LoVo (cell line): ENCODE data around the gene FAM120A.
"Not testable (repeated sequence)": the region's sequence is repeated elsewhere in the genome, so short reads cannot be mapped to it uniquely, and the experiment has no call there.

Experiments
- DNase-seq: peaks from one replicate; pipeline ENCODE4 v3.0.0-alpha.2; 2016; ENCODE audit warnings: low spot score

The FAM120A gene, protein sequence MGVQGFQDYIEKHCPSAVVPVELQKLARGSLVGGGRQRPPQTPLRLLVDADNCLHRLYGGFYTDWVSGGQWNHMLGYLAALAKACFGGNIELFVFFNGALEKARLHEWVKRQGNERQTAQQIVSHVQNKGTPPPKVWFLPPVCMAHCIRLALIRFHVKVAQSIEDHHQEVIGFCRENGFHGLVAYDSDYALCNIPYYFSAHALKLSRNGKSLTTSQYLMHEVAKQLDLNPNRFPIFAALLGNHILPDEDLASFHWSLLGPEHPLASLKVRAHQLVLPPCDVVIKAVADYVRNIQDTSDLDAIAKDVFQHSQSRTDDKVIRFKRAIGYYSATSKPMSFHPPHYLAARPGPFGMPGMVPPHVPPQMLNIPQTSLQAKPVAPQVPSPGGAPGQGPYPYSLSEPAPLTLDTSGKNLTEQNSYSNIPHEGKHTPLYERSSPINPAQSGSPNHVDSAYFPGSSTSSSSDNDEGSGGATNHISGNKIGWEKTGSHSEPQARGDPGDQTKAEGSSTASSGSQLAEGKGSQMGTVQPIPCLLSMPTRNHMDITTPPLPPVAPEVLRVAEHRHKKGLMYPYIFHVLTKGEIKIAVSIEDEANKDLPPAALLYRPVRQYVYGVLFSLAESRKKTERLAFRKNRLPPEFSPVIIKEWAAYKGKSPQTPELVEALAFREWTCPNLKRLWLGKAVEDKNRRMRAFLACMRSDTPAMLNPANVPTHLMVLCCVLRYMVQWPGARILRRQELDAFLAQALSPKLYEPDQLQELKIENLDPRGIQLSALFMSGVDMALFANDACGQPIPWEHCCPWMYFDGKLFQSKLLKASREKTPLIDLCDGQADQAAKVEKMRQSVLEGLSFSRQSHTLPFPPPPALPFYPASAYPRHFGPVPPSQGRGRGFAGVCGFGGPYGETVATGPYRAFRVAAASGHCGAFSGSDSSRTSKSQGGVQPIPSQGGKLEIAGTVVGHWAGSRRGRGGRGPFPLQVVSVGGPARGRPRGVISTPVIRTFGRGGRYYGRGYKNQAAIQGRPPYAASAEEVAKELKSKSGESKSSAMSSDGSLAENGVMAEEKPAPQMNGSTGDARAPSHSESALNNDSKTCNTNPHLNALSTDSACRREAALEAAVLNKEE

DNA sequence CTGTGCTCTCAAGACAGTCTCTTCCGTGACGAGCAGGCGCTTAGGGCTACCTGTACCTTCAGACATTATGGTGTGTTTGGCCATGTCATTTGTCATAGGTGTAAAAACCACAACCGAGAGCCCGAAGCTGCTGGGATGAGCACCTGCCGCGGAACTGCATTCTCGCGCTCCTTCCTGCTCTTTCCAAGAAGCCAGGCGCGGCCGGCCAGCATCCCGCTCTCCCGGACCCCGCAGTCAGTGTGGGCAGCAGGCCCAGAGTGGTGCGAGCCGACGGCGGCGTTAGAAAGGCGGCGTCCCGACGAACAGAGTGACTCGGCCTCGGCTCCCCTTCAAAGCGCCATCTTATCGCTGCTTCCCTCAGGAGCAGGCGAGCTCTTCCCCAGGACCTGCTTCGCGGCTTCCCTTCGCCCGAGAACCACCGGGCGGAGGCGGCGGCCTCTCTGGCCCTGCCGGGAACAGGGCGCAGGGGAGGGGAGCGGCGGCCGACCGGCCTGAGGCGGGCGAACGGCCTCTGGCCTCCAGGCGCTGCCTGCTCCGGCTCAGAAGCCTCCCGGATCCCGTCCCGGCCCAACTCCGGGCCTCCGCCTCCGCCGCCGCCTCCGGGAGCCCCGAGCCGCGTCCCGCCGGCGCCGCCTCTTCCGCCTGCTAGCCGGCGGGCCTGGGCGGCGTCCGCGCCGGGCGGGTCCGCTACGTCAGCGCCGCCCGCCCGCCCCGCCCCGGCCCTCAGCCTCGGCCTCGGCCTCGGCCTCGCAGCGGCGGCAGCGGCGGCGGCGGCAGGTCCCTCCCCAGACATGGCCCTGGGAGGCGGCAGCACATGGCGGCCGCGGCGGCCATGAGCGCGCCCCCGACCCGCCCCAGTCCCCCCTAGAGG is at the start of gene FAM120A:
FAM120A (plus strand) TSS at position 741 of the 871 bp plus-strand sequence. CDS start 231 bp downstream, outside the sequence.
- DNase-seq = peak; percentile 84

DNA sequence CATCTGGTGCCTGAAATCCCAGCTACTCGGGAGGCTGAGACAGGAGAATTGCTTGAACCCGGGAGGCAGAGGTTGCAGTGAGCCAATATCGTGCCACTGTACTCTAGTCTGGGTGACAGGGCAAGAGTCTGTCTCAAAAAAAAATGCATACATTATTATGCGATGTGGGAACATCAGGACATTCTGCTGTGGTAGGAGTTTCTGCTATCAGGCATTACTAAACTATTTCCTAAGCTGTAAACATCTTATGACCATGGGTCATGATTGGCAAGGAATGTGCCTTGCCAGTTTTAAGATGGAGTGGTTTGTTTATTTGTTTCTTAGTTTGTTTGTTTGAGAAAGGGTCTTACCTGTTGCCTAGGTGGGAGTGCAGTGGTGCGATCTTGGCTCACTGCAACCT is 45.1 kb upstream of the FAM120A start:
- no peak for DNase-seq

DNA sequence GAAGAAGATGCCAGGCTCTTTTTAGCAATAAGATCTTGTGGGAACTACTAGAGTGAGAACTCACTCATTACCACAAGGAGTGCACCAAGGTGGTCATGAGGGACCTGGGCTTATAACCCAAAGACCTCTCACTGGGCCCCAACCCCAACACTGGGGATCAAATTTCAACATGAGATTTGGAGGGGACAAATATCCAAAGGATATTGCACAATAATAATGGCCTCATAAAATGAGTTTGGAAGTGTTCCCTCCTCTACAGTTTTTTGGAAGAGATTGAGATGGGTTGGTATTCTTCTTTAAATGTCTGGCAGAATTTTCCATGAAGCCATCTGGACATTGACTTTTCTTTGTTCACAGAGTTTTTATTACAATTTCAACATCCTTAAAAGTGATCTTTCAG is 38.0 kb upstream of the FAM120A start:
- no peak for DNase-seq

DNA sequence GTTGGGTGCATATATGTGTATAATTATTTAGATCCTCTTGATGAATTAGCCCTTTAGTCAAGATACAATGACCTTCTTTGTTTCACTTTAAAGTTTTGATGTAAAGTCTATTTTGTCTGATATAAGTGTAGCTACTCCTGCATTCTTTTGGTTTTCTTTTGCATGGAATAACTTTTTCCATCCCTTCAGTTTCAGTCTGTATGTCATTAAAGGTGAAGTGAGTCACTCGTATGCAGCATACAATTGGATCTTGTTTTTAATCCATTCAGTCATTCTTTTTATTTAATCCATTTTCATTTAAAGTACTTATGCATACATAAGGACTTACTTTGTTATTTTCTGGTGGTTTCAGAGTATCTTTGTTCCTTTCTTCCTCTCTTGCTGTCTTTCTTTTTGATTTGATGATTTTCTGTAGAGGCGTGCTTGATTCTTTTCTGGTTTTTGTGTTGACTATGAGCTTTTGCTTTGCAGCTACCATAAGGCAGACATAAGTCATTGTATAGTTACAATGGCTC is 36.3 kb upstream of the FAM120A start:
- no peak for DNase-seq

DNA sequence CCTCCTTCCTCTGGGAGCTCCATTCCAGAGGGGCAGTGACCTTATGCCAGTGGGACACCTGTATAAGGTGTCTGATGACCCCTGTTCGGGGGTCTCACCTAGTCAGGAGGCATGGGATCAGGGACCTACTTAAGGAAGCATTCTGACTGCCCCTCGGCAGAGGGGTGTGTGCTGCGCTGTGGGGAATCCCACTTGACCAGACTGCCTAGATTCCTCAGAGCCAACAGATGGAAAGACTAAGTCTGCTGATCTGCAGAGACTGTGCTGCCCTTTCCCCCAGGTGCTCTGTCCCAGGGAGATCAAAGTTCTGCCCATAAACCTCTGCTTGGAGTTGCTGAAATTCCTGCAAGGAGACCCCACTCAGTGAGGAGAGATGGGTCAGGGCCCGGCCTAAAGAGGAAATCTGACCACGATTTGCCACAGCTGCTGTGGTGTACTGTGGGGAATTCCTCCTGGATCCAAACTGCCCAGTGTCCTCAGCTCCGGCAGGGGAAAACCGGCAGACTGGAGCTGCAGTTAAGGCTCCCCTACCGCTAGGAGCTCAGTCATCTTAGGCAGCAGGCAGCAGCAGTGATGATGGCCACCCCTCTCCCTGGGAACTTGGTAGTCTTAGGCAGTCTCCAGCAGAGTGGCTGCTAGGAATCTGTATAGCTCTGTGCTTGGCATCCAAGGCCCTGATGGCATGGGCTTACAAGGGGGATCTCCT is 34.8 kb upstream of the FAM120A start:
- no peak for DNase-seq

DNA sequence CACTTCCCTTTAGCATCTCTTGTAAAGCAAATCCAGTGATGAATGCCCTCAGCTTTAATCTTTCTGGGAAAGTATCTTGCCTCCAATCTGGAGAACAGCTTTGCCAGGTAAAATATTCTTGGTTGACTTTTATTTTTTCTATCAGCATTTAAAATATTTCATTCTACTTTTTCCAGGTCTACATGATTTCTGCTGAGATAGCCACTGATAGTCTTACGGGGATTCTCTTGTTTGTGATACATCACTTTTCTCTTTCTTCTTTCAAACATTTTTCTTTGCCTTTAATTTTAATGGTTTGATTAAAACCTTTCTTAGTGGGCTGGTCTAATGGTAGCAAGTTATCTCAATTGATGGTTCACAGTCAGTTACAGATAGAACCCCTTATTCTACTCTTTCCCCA is 33.9 kb upstream of the FAM120A start:
- no peak for DNase-seq

DNA sequence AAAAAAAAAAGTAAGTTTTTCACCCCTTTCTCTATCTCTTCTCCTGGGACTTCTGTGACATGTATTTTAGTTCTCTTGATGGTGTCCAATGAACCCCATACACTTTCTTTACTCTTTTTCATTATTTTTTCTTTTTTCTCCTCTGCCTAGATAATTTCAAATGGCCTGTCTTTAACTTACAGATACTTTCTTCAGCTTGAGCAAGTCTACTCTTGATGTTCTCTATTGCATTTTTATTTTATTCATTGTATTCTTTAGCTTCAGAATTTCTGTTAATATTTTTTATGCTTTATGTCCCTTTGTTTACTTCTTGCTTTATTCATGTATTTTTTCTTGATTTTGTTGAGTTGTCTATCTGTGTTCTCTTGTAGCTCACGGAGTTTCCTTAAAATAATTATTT is 32.5 kb upstream of the FAM120A start:
- DNase-seq = no peak

DNA sequence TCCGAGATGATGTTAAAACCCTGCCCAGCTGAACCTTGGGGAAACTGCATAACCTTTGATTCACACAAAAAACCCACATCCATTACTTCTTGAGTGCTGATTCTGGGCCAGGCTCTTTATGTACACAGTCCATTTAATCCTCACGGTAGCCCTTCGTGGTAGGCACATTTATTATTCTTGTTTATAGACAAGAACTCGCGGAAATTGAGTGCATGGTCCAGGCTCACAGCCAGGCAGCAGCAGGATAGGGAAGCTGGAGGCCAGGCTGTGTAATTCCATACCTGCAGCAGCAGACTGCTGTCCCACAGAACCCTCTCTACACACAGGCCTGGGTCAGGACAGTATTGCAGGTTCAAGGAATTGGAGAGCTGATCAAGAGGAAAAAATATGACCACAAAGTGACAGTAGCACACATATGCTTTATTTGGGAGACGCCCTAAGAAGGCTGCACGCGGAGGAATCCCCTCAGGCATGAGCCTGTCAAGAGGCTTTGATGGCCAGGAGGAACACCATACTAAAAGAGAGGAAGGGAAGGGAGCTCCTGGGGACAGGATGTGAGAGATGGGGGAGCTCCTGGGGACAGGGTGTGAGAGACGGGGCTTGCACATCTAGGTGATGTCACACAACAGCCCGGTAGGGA is 28.4 kb upstream of the FAM120A start:
- DNase-seq = no peak

DNA sequence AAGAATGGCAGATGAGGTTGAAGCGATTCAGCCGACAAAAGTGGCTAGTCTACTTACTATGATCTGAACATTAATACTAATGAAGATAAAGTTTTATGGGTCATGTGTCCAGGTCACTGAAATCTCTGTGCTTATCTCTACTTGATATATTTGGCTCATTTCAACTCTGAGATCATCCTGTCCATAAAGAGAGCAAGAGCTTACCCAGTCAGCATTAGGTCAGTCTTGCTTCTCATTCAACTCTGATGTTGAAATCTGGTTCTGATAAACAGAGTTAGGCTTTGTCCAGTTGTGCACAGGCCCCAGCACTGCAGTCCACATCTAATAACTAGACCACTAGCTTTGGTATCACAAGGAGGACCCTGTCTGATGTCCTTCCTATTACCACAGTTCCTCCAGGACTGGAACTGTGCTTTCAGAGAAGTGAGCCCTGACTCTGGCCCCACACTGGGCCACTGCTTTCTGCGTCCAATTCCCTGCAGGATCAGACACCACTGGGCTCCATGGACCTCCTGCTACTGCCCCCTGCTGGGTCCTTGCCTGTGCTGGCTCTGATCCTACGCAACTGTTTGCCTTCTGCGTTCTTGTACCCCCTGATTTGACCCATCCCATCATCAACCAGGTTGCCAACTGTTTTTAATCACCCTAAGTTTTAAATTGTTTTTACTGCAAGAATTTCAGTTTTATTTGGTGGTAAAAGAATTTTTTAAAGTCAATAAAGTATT is 23.7 kb upstream of the FAM120A start:
- no peak for DNase-seq

DNA sequence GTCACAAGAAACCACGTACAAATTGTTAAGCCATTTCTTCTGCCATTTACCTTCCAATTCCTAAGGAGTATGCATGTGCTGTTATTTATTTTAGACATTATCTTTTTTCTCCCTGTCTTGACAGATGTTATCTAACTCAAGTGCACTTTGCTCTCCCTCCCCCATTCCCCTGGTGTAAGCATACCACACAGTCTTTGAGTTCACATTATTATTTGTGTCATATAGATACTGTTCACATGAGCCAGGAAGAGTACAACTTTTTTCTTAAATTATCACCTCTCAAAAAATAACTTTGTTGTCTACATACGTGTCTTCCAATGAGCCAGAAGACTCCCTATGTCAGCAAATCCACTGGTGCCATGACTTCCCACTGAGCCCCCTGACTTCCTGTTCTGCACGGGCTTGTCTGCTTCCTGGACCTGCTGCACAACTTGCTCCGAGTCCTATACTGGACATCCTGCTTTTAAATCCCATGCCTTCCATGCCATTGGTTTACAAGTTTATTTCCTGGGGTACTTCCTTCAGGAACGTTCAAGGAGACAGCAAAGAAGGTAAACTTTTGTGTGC is 19.9 kb upstream of the FAM120A start:
- no peak for DNase-seq

DNA sequence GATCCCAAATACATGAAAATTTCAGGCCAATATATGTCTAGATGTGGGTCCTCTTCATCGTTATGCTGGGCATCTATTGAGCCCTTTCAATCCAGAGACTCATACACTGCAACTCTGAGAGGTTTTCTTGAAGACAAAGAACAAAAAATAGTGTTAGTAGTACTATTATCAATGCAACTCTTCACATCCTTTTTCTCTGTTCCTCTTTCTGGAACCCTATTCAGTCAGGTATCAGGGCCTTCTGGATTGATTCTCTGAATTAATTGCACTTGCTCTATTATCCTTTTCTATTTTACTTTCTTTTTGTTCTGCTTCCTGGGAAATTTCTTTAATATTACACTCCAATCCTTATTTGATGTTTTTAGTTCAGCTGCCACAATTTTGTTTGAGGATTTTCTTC is 18.5 kb upstream of the FAM120A start:
- no peak for DNase-seq

DNA sequence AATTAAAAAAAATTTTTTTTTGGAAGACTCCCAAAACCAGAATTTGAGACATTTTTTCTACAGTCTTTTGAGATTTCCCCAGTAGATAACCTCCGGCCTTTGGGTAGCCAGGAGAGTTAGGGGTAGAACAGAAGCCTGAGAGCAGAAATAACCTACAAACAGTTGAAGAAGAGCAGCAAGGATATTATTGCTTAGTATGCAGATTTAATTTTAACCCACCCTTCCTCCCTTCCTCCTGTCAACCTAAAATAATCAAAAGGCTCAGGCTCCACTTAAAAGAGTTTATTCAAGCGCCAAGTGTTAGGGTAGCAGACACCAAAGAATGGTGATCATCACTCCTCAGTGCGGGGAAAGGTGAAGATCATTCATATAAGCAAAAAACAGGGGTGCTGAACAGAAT is 17.4 kb upstream of the FAM120A start:
- DNase-seq = no peak

DNA sequence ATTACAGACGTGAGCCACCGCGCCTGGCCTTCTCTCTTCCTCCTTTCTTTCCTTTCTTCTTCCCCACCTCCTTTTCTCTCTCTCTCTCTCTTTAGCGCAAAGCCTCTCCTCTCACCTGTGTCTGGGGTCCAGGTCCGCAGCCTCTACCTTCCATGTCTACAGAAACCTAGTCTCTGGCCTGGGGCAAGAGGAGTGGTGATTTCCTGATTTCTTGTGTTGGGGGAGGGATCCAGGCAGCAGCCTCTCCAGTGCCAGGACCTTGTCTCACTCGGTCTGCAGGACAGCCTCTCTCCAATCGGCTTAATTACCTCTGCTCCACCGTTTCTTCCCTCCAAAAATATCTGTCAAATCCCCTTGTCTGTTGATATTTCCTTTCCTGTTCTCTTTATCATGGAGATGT is 16.1 kb upstream of the FAM120A start:
- no peak for DNase-seq

DNA sequence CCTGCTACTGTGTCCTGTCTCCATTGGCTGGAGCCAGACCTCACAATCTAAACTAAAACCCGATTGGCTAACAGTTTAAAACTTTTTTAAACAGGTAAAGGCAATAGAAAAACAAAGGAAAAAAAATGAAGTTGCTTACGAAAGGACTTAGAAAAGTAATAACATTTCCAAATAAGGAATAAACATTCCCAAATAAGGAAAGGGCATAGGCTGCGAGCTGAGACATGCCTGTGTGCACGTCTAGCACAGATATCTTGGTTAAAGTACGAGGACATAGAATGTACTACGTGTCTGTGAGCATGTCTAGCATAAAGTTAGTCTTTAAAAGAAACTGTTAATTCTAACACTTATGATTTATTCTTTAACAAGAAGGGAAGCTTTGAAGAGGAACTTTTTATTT is 15.3 kb upstream of the FAM120A start:
- DNase-seq = no peak

DNA sequence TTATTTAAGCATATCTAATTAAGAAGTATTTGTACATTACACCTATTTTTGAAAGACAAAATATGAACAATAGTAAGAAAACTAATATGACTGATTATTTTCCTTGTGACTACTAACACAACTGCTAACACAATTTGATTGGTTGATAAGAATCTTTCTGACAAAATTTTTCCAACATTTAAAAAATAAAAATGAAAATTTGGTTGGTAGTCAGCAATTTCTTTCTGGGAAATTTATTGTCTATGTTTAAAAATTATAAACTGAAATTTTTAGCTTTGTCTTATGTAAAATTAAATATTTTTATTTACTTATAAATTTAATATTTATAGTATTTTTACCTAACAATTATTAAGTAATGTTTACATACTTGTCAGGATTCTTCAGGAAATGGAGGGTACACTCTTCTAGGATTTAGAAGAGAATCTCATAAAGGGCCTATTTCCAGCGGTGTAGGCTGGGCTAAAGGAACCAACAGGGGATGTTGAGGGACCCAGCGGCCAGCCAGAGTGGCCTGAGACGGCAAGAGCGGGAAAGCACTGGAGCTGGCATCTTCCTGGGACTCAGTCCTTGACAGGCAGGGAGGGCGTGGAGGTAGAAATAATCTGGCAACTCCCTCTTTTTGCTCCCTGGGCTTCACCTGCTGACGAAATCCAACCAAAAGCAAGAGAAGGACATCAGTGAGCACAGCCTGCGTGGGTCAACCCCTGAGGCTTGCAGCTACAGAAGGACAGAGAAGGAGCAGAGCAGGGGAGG is 14.7 kb upstream of the FAM120A start:
- no peak for DNase-seq

DNA sequence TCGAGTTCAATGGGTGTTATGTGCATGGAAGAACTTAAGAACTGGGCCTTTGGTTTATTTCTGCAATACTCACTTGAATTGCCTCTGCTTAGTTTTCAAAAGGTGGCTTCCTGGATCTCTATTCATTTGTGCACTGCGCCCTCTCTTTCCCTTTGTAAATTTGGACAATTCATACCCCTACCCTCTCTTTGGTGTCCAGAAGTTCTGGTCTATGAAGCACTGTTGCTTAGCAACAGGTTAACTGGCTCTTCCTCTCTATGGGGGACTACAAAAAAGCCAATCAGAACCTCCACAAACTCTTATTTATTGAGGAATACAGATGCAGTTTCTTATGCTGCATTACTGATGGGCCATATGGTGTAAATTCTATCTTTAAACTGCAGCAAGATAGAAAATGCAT is 13.5 kb upstream of the FAM120A start:
- no peak for DNase-seq

DNA sequence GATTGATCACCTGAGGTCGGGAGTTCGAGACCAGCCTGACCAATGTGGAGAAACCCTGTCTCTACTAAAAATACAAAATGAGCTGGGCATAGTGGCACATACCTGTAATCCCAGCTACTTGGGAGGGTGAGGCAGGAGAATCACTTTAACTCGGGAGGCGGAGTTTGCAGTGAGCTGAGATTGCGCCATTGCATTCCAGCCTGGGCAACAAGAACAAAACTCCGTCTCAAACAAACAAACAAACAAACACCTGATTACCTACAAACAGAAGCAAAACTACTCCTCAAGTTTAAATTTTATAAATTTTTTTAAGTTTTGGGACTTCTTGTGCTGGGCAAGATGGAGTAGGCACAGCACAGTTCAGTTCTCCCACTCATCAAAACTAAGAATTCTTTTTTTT is 12.2 kb upstream of the FAM120A start:
- DNase-seq = not testable (repeated sequence)

DNA sequence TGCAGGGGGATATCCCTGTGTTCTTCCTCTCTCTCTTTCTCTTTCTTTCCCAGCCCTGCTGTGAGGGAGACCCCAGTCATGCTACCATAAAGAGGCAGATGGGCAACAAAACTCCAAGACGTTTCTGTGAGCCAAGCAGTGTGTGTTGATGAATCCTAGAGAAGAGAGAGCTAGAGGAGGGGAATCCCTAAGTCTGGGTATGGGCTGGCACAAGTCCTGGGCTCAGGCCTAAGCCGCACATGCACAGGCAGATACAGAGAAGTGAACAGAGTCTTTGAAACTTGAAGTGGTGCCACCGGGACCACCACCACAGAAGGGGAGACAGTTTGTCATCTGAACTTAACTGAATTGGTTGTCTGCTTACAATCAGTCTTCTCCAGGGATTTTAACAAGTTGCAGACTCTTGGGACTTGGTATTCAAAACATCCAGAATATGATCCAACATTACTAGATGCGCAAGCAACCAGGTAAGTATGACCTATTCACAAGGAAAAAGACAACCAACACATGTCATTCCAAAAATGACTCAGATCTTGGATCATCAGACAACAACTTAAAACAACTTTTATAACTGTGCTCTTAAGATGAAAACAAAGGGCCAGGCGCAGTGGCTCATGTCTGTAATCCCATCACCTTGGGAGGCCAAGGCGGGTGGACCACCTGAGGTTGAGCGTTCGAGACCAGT is 10.4 kb upstream of the FAM120A start:
- DNase-seq = no peak
